ENCODE results near the gene MYO15A.
"Not testable (repeated sequence)": the region's sequence is repeated elsewhere in the genome, so short reads cannot be mapped to it uniquely, and the experiment has no call there.

MYO15A gene

DNA sequence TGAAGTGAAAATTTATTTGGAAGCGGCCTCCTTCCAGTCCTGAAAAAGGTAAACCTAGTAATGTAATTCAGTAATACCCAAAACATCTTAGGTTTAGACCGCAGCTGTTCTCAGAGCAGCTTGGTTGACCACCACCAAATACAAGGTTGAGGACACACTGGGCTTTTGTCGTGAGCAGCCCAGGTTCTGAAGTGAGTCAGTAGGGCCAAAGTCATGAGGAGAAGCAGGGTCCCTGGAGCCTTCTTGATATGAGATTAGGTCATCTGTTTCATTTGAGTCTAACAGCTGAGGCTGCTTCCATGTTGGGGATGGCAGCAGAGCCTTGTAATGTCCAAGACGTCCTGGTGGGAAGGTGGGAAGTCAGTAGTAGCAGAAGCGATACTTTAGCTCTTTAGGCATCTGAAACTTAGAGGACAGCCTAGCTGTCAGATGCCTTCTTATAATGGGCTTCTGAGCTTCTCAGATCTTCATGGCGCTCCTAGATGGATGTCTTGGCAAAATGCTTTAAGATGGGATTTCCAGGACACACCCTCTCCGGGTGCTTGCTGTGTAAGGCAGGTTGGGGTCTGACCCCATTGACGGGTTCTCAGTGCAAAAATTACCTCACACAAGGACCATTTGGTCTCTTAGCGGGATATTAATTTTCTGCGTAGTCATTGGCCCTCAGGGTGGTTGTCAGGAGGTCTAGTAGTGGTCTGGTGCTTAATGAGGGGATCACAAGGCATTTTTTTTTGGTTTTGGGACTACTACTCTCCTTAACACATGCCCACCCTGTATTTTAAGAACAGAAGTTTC is 77.5 kb downstream of the MYO15A start:
- no peak for DNase-seq

DNA sequence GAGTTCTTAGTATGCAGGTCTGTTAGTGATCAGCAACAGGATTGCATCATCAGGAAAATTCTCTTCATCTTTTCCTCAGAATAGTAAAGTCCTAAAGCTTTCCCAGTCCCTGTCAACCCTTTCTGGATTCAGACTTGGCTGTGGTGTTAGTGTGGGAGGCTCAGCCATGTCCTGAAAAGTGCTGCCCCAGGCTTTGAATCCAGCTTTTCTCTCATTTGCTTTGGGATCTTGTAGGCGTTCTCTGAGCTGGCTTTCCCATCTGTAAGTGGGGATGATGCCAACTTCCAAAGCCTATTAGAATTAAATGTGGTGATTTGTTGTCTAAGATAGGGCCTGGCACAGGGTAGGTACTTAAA is 78.0 kb downstream of the MYO15A start:
- DNase-seq, result no peak

DNA sequence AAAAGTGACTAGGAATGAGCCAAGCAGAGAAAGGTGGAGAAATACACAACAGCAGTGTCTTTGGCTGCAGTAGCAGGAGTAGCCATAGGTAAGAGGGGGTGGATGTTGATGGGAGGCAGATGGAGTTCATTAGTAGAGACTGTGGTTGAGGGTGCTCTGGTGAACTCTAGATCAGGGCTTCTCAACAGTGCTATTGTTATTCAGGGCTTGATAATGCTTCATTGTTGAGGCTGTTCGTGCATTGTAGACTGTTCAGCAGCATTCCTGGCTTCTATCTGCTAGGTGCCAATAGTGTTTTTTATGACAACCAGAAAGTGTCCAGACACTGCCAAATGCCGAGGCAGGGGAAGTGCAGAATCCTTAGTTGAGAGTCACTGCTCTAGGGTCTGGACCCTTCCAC is 78.7 kb downstream of the MYO15A start:
- no peak for DNase-seq

DNA sequence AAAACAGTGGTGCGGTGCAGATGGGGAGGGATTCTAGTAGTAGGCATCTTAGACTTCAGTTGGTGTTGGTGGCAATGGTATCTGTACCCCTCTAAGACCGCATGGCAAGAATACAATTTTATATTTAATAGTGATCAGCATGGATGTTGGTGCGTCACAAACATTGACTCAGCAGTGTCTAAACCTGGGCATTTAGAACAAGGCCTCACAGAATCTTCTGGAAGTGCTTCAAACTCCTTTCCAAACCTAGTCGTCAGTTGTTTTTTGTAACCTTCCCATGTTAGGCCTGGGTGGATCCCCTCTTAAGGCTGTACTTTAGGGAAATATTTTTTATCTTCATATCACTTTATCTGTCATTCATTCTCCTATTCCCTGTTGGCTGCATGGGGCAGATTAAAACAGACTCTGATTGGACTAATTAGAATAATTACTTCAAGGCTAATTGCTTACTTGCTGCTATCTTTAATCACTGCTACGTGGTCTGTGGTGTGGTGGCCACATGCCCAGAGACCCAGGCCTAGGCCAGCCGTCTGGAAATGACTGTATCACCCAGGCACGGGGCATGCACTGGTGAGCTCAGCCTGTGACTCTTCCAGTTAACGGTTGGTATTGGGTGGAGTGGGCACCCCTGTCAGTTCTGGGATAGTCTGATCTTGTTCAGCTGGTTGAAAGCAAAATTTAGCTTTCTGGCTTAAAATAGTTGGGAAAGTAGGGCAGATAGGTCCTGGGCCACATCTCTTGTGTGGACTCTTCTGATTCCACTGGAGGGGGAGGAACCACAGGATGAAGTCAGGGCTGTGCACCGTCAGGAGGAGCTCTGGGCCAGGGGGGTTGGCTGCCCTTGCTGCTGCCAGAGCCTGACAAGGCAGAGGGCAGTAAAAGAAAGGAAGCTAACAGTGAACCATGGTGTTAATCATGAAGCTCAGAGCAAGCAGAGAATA is 79.5 kb downstream of the MYO15A start:
- DNase-seq, result no peak

DNA sequence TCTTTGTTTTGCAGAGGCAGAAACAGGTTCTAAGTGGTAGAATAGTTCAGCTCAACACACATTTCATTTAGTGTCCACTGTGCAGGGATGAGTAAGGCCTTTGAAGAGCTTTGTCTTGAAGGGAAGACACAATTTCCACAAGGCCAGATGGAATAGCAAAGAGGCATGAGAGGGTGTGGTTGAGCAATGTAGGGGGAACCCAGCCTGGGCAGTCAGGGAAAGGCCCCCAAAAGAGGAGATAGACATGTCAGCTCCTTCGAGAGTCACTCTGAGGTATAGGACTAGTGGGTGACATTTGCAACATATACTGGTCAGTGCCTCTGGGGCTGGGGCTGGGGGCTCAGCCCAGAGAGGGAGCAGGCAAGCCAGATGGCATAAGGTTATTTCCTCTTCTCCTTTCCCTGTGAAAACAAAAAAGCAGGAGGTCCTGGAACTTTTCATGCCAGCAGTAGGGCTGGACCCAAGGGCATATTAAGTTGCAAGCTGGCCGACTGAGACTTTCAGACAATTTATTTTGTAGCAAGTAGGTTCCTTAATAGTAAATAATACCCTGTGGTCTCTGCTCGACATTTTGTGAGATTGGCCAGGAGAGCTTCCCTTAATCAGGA is 82.2 kb downstream of the MYO15A start:
- DNase-seq, result no peak

DNA sequence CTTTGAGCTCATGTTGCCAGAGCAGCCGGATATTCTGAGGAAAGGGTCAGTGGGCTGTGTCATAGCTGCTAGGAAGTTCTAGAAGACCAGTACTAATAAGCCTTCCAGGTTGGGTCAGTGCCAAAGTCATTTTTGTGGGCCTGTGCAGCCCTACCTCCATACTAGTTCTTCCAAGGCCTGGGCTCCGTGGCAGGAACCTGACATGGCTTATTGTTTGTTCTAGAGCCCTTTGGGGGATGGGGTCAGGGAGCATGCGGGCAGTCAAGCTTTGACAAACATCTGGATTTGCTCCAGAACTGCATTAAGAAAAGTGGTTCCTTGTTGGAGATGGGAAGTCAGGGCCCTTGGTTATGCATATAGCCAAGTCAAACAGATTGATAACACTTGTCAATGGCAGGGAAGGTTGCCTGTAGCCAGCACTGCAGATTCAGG is 82.7 kb downstream of the MYO15A start:
- no peak for DNase-seq

DNA sequence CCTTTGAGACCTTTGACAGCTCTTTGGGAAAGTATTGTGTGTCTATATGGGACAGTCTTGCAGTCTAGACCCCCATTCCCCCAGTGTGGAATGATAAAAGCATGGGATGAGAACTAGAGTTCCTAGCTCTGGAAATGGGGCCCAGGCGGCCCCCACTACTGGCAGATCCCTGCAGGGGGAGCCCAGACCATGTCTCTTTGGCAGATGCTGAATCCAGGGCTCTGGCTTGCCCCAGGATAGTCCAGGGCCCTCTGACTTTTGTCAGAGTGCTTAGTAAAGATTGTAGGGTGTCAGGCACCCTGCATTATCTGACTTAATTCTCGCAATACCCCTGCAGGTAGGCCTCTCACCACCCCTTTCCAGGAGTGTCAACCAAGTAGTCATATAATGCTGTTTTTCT is 83.4 kb downstream of the MYO15A start:
- no peak for DNase-seq

DNA sequence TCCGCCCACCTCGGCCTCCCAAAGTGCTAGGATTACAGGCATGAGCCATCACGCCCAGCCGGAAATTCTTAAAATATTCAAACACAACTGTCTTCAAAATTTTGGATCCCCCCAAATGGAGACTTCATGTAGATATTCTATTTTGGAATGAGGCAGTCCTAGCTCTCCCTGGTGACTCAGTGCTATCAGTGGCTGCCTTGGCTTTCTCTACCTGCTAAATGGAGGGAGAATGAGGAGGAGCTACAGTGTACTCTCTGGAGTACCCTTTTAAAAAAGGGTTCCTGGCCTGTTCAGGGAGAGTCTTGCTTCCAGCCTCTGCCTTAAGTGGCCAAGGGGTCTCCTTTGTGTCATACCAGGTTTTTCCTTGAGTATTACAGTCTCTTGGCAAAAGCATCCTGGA is 85.8 kb downstream of the MYO15A start:
- no peak for DNase-seq

DNA sequence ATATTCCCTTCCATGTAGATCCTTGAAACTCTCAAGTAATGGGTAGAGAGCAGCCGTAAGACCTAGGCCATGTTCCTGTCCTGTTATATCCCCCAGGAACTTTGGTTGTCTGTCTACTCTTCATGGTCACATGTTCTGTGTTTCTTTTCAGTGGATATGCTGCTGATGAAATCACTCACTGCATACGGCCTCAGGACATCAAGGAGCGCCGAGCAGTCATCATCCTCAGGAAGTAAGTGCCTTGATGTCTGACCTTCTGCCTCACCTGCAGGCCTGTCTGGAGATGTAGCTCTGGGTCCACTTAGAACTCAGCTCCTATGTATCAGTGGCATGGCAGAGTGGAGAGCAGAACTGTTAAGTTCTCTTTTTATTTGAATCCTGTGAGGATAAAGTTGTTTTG is 86.2 kb downstream of the MYO15A start:
- DNase-seq, result no peak

DNA sequence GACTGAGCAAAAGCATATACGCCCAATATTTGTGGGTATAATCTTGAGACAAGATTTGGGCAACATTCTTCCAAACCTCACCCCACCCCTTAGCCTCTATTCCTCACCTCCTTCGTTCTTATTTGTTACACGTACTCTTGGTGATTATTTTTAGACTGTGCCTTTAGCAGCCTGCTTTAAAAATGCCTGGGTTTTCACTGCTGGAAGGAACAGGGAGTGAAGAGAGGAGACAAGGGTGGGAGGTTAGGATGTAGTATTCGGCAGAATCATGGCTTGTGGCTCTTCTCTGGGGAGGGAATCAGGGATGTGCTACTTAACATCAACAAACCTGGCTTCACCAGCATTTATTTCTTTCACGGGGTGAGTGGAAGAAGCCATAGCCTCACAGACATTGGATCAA is 86.7 kb downstream of the MYO15A start:
- DNase-seq, result no peak

DNA sequence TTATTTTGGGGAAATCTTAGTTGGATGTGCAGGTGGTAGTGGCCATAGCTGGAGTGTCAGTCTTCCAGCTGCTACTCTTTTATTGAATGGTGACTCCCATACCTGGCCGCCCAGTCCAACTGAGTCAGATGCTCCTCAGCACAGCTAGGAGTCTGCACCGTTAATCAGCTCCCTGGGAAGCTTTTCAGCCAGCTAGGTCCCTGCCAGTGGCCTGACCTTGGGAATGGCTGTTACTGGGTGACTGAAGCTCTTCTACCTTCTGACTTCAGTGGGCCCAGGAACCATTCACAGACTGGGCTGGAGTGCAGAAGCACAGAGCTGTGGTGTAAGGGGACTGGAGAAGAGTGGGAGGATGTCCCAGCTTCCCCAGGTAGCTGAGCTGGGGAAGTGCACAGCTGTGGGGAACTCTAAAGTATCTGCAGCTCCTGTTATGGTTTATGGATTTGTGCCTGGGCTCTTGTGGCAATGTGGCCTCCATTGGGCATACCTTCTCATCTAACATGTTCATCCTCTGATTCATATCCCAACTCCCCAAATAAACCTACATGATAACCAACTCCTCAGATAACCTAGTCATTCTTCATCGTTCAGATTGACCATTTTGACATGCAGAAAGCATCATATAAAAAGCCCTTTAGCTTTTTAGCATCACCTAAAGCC is 89.1 kb downstream of the MYO15A start:
- no peak for DNase-seq

DNA sequence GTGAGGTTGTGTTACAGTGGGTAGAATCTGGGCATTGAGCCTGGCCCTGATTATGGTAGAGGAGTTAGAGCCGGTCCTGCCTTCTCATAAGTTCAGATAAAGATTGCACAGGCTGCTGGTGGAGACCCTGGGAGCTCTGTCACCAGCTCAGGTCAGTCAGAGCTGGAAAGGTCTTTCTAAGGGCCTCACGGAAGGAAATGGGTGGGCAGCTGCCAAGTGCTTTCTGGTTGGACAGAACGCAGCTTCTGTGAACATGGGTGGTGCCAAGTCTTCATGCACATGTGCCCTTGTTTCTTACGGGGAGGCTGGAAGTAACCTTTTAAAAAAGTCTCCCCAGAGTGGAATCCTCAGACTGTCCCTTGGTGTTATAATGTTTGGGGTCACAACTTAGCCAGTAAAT is 90.0 kb downstream of the MYO15A start:
- no peak for DNase-seq

DNA sequence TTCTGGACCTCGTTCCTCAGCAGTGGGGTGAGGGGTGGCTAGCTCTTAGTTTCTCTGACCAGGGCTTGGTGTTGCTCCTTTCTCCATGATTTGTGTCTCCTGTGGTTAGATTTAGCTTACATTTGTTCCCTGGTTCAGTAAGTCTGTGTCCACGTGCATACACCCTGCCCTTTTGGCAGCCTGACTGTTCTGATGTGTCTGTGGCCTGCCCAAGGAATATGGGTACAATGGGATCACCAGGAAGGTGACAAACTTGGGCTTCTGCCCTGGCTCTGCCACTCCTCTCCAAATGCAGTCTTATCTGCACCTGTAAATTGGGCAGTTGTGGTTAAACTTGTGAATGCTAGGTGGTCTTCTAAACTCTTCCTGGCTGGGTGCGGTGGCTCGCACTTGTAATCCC is 92.6 kb downstream of the MYO15A start:
- DNase-seq, result no peak

DNA sequence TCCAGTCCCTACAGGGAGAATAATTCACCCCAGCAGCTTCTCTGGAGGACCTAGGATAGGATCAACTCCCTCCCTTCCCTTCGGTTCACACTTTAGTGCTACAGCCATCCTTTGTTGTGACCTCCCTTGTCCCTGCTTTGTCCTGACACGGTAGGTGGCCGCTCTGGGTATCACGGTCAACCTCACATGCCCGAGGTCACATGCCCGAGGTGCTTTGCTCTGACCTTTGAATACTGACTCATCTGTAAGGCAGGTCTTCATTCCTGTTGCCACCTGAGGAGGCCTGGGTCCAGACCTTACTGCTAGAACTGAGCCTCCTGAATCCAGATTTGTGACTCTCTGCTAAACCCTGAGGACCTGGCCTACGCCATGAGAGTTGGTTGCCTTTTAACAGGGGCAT is 94.8 kb downstream of the MYO15A start:
- no peak for DNase-seq

DNA sequence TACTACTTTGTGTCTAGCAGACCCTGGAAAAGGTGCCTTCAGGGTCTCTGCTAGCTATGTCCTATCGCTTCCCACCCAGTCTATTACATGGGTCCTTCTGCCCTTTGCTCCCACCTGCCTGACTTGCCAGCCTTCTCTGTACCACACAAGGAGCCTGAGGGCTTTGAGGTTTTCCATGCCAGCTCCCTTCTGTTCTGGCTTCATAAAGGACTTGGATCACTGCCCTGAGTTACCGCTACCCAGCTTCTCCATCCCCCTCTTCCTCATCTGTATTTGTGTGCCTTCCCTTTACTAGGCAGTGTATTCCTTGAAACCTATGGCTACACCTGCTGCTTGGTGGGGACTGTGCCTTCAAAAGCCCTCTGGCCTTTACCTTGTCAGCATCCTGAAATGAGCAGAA is 97.3 kb downstream of the MYO15A start:
- no peak for DNase-seq

DNA sequence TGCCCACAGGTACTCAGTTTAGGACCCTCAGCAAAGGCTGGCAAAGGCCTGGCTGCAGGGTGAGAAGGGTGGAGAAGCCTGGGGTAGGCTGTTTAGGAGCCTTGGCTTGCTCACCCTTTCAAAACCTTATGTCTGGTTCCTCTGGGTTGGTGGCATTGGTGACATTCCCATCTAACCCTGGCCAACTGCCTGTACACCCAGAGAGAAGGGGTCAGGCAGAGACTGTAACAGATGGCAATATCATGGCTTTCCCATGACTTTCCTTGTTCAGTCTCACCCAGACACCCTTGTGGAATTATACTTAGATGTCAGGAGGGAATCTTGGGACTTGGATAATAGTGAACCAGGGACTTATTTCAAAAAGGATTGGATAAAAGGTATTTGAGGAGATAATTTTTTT is 98.4 kb downstream of the MYO15A start:
- DNase-seq, result no peak

DNA sequence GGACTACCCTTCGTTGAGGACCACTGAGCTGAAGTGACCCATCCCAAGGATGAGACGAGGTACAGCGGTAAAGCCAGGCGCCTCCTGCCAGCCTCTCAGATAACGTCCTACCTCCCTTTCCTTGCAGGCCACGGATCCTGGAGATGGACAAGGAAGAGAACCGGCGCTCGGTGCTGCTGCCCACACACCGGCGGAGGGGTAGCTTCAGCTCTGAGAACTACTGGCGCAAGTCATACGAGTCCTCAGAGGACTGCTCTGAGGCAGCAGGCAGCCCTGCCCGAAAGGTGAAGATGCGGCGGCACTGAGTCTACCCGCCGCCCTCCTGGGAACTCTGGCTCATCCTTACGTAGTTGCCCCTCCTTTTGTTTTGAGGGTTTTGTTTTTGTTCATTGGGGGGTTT is 99.5 kb downstream of the MYO15A start:
- DNase-seq, result no peak

DNA sequence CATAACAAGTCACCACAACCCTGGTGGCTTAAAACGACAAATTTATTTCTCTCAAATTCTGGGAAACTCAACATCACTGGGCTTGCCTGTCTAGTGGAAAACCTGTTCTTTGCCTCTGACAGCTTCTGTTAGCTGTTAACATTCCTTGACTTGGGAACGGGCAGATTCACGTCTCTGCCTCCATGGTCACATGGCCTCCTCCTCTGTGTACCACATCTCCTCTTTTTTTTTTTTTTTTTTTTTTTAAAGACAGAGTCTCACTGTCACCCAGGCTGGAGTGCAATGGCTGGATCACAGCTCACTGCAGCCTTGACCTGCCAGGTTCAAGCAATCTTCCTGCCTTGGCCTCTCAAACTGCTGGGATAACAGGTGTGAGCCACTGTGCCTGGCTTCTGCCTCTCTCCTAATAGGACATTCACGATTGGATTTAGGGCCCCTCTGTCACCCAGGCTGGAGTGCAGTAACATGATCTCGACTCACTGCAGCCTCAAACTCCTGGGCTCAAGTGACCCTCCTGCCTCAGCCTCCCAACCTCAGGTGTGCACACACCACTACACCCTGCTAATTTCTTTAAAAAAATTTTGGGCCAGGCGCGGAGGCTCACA is 105.2 kb downstream of the MYO15A start:
- DNase-seq, result no peak

DNA sequence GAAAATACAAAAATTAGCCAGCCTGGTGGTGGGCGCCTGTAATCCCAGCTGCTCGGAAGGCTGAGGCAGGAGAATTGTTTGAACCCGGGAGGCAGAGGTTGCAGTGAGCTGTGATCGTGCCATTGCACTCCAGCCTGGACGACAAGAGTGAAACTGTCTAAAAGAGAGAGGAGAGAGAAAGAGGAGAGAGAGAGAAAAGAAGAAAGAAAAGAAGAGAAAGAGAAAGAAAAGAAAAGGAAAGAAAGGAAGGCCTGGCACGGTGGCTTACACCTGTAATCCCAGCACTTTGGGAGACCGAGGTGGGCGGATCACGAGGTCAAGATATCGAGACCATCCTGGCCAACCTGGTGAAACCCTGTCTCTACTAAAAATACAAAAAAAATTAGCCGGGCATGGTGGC is 108.3 kb downstream of the MYO15A start:
- not testable (repeated sequence) for DNase-seq

DNA sequence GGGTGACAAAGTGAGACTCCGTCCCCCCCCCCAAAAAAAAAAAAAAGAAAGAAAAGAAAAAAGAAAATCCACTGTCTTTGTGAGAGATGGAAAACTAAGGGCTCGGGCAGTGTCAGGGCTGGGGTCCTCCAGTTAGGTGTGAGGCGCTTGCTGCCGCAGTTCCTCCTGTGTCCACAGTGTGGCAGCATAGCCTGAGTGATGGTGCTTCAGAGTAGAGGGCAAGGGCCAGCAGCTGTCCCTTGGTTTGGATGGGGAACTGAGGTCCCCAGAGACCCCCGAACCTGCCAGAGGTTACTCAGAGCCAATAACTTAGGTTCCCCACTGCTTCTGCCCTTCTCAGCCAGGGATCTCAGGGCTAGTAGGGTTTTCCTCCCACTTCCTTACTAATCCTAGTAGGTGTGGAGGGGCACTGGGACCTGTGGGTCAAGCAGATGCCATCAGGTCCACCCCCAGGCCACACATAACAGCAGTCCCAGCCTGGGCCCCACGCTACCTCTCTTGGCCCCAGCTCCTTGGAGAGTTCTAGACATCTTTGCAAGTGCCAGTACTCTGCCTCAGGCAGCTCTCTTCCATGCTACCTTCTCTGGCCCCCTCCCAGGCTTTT is 109.0 kb downstream of the MYO15A start:
- peak; percentile 11 to 18 for DNase-seq

DNA sequence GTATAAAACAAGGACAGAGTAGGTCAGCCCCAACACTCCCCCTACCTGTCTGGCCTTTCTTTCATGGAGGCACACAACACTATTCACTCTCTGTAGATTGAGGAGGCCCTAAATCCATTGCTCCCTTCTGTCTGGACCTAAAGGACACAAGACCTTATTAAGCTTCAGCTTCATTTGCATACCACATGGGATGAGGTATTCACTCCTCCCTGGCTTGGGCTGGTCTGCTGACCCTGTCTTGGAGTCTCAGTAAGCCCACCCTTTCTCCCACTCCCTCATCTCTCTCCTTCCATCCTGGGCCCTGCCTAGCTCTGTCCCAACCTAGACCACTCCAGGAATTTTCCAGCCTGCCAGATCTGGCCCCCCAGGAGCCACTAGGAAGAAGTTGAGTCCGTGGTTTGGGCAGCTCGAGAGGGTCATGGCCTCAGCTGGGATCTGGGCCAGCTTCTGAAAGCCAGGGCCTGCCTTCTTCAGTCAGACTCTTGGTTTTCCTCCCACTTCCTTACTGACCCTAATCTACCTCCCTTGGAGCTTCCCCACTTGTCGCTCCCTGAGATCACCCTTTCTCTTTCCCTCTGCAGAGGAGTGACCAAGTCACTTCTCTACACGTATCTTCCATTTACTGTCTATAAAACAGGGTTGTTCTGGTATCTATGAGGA is 110.3 kb downstream of the MYO15A start:
- no peak for DNase-seq

DNA sequence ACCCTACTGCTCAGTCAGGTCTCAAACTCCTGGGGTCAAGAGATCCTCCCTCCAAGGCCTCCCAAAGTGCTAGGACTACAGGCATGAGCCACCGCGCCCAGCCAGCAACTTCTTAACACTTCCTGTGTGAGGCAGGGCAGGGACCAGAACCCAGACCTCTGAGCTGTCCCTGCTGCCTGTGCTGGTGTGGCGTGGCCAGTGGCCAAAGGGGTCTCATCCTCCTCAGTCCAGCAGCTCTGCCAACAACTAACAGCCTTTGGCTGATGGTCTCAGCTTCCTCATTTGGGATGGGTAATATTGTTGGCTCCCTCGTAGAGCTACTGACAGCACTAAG is 115.5 kb downstream of the MYO15A start:
- no peak for DNase-seq
